ENCODE measurements around the gene CFAP57. TPM values are rescaled to one million over a fixed set of nuclear protein-coding genes. Genes with fewer than 3 reads are reported as not detected.

CFAP57 gene
- total and polyA plus RNA-seq, 2 of the 4 experiments (the other 2 are of a cell fraction): 0.29 to 0.36 TPM

GRCh38 chr1:43284065-43284464 is 111.9 kb downstream of the CFAP57 start:
- Histone ChIP-seq H3K9ac (ENCODE audit: low read depth, low read length) (no peak overlapping the region), H2AK9ac (replicated peaks; ENCODE audit: low read depth, low read length, poor library complexity) (no peak overlapping the region), H2BK5ac (ENCODE audit: low read depth, low read length, poor library complexity, severe bottlenecking) (no peak overlapping the region), H2AFZ (replicated peaks; ENCODE audit: low read length, poor library complexity) (no peak overlapping the region), H3K4ac (ENCODE audit: low read depth, low read length) (no peak overlapping the region), H3K4me1 (ENCODE audit: control insufficient read depth, insufficient read depth, low read length) (no peaks in the 10 kb centered on the region), H4K91ac (ENCODE audit: insufficient read depth, low read depth, low read length) (no peak overlapping the region), H3K23ac (ENCODE audit: low read depth, low read length) (no peak overlapping the region), H3K14ac (replicated peaks; ENCODE audit: low read depth, low read length) (no peak overlapping the region), H4K8ac (ENCODE audit: low read depth in 2 of 2, low read length in 2 of 2) (no peak overlapping the region), H3K4me2 (ENCODE audit: low read depth, low read length) (no peak overlapping the region), H2AK5ac (ENCODE audit: low read depth, low read length) (no peak overlapping the region), H3K56ac (ENCODE audit: extremely low read depth, insufficient read depth, low read length) (no peak overlapping the region), H3K18ac (ENCODE audit: low read depth, low read length) (no peak overlapping the region), H3K4me3 (ENCODE audit: insufficient read depth, low read depth, low read length) (no peak overlapping the region), H3K9me3 (ENCODE audit: control insufficient read depth, insufficient read depth, low read length) (no peaks in the 10 kb centered on the region), H3K27me3 (ENCODE audit: control insufficient read depth, insufficient read depth, low read length) (peaks cover 34% of the 10 kb centered on the region), H2BK15ac (ENCODE audit: low read depth, low read length) (no peak overlapping the region), H2BK120ac (ENCODE audit: low read depth, low read length) (no peak overlapping the region), H4K20me1 (ENCODE audit: insufficient read depth, low read length) (no peaks in the 10 kb centered on the region), H3K79me1 (ENCODE audit: low read depth in 1 of 2, low read length in 2 of 2) (no peaks in the 10 kb centered on the region), H3K9me1 (ENCODE audit: insufficient read depth, low read length) (no peaks in the 10 kb centered on the region), H2BK20ac (ENCODE audit: low read depth, low read length) (no peak overlapping the region), H3K27ac (ENCODE audit: insufficient read depth, low read length) (no peak overlapping the region), H4K5ac (ENCODE audit: low read depth, low read length) (no peak overlapping the region), H3K36me3 (ENCODE audit: control insufficient read depth, insufficient read depth, low read length) (no peaks in the 10 kb centered on the region)
- DNase-seq (no peak), ATAC-seq (ENCODE audit: low read depth) (no peak)
- BruUV-seq (replicated peaks): no TSS peak
- TF ChIP-seq CEBPB (IDR thresholded peaks at IDR 0.05; ENCODE audit: low read depth, low read length) (no peak), CTCF (conservative IDR thresholded peaks at IDR 0.05; ENCODE audit: low read depth, low read length) (no peak), RAD21 (IDR thresholded peaks at IDR 0.05; ENCODE audit: low read length) (no peak), SMC3 (IDR thresholded peaks at IDR 0.05; ENCODE audit: low read depth, low read length) (no peak), ELK1 (IDR thresholded peaks at IDR 0.05; ENCODE audit: borderline replicate concordance, low read depth, low read length) (no peak), RCOR1 (IDR thresholded peaks at IDR 0.05; ENCODE audit: insufficient replicate concordance, low read length) (no peak)
- intact Hi-C loops (cut with micrococcal nuclease): no loop called here
- in situ Hi-C loops (cut with MboI; ENCODE audit: low sequenced_read_pairs): no loop called here
- POLR2A ChIA-PET (ENCODE audit: unreplicated experiment): no interaction called here
- CTCF ChIA-PET: no interaction called here
- WGBS, 2 experiments (ENCODE audit: extremely low coverage in 2 of 2, insufficient read length in 1 of 2): 58% methylated on average over 2 of the region's 3 CpGs; no CpG with 5 or more reads in 1 of the 2 experiments
- dilution Hi-C loops (cut with HindIII; ENCODE audit: low sequenced_read_pairs, unreplicated experiment): no loop called here

Measured in IMR-90 (cell line).